ENCODE measurements around the gene LRRC53. TPM values are rescaled to one million over a fixed set of nuclear protein-coding genes. Genes with fewer than 3 reads are reported as not detected.

Gene LRRC53
- total and polyA plus RNA-seq, 12 donors: not detected

- ATAC-seq: peak in 4 of 8 donors; percentile 27 to 45 (median 34)
- H3K27ac ChIP-seq: no peak overlapping the region
- no peaks in the 10 kb centered on the region for H3K9me3 ChIP-seq
- peaks cover 0 to 7% (median 0%) of the 10 kb centered on the region in 9 donors for H3K4me1 ChIP-seq
- no peak for DNase-seq
- no peak for TF ChIP-seq CTCF (IDR thresholded peaks at IDR 0.05)
- H3K36me3 ChIP-seq: no peaks in the 10 kb centered on the region
- intact Hi-C loops (cut with DNase I): no loop called here
- no peaks in the 10 kb centered on the region for H3K27me3 ChIP-seq
- no peak overlapping the region for H3K4me3 ChIP-seq
- WGBS, 2 donors: 59 to 68% methylated on average over 6 of the region's 6 CpGs
Observed at GRCh38 chr1:74480068-74480467, 32.3 kb downstream of the LRRC53 start.

- WGBS, 2 donors: 82 to 90% methylated on average over 2 of the region's 2 CpGs
- H3K27me3 ChIP-seq: no peaks in the 10 kb centered on the region
- H3K4me1 ChIP-seq: peaks cover 0 to 7% (median 0%) of the 10 kb centered on the region in 9 donors
- TF ChIP-seq CTCF (IDR thresholded peaks at IDR 0.05): no peak
- no peak overlapping the region for H3K4me3 ChIP-seq
- ATAC-seq: no peak
- intact Hi-C loops (cut with DNase I): no loop called here
- H3K9me3 ChIP-seq: no peaks in the 10 kb centered on the region
- H3K36me3 ChIP-seq: no peaks in the 10 kb centered on the region
- no peak for DNase-seq
- H3K27ac ChIP-seq: no peak overlapping the region
Observed at GRCh38 chr1:74478979-74479378, 33.4 kb downstream of the LRRC53 start.

GRCh38 chr1:74474585-74474984 lies 37.8 kb downstream of the LRRC53 start:
- ATAC-seq: peak in 2 of 8 donors; percentile 20 to 29
- Histone ChIP-seq H3K27ac (no peak overlapping the region), H3K9me3 (no peaks in the 10 kb centered on the region), H3K36me3 (no peaks in the 10 kb centered on the region), H3K4me1 (peaks cover 0 to 29% (median 20%) of the 10 kb centered on the region in 9 donors), H3K4me3 (no peak overlapping the region), H3K27me3 (no peaks in the 10 kb centered on the region)
- TF ChIP-seq CTCF (IDR thresholded peaks at IDR 0.05): no peak
- WGBS, 2 donors: 73 to 77% methylated on average over 6 of the region's 6 CpGs
- no peak for DNase-seq
- intact Hi-C loops (cut with DNase I): loop anchor here in 1 of 10 donors (5.0 kb wide), 1 partner anchor 277 kb away; the partner anchor contains the start of genes FPGT and LRRIQ3

GRCh38 chr1:74471470-74471869 lies 40.9 kb downstream of the LRRC53 start:
- Histone ChIP-seq H3K27ac (peak overlapping the region in 9 of 10 donors; percentile 45 to 79 (median 67)), H3K9me3 (no peaks in the 10 kb centered on the region), H3K4me3 (no peak overlapping the region), H3K36me3 (no peaks in the 10 kb centered on the region), H3K4me1 (peaks cover 0 to 49% (median 24%) of the 10 kb centered on the region in 9 donors), H3K27me3 (no peaks in the 10 kb centered on the region)
- DNase-seq: no peak
- ATAC-seq: no peak
- 27 to 28% methylated on average over 3 of the region's 3 CpGs for WGBS, 2 donors
- intact Hi-C loops (cut with DNase I): loop anchor here in 1 of 10 donors (5.0 kb wide), 1 partner anchor 274 kb away; the partner anchor contains the start of genes FPGT and LRRIQ3
- no peak for TF ChIP-seq CTCF (IDR thresholded peaks at IDR 0.05)

Measured in heart right ventricle (tissue), 16 donors.